HG03565 (cell line): ENCODE data around the gene FAM120B.
A peak's percentile ranks its signal among the peaks of the same experiment; 100 is the strongest.
"Not testable (repeated sequence)": the region's sequence is repeated elsewhere in the genome, so short reads cannot be mapped to it uniquely, and the experiment has no call there.

Experiments used
- ATAC-seq: cut with Tn5 transposase; IDR thresholded peaks from one replicate; pipeline ENCODE4 v1.9.1; 2021; ENCODE audit warnings: mild to moderate bottlenecking, moderate library complexity; ENCODE audit not compliant: unreplicated experiment

Gene FAM120B

DNA sequence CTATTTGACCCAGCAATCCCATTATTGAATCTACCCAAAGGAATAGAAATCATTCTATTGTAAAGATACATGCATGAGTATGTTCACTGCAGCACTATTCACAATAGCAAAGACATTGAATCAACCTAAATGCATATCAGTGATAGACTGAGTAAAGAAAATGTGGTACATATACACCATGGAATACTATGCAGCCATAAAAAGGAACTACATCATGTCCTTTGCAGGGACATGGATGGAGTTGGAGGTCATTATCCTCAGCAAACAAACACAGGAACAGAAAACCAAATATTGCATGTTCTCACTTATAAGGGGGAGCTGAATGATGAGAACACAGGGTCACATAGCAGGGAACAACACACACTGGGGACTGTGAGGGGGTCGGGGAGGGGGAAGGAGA, 48.6 kb downstream of the FAM120B start:
- ATAC-seq = not testable (repeated sequence)

GRCh38 chr6:170355661-170356060, 49.1 kb downstream of the FAM120B start:
- ATAC-seq = no peak

- no peak for ATAC-seq
These were observed 51.3 kb downstream of the FAM120B start for GRCh38 chr6:170357812-170358211.

DNA sequence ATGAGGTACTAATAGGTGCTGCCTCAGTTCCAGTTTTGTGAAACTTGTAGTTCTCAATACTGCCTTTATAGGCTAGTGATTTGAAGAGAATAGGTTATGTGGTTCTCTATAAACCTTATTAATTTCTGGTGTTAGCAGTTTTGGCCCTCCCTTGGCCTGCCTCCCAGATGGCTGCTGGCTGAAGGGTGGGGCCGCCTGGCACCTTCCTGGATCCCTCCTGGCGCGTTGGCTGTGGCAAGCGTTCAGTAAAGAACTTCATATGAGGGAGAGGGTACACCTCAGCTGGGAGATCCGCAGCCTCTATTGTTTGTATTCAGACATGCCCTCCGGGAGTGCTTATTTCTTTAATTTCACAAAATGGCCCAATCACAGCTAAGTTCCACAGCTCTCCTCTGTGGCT, 51.9 kb downstream of the FAM120B start:
- ATAC-seq = no peak

DNA sequence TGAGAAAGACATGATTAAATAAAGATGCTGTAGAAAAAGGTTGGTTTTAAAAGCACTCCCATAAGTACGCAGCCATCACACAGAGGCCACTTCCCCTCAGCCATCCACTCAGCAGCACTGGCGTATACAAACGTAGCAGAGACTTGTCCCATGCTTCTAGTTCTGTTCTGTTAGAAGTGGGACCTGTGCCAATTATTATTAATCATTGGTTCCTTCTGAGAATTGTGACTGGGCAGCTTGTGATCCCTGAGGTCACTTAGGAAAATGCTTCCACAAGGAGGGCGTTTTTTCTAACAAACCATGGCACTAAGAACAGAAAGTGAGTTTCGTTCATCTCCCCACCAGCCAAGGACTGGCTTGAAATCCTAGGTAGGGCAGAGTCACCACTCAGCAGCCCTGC, 53.9 kb downstream of the FAM120B start:
- ATAC-seq = no peak

DNA sequence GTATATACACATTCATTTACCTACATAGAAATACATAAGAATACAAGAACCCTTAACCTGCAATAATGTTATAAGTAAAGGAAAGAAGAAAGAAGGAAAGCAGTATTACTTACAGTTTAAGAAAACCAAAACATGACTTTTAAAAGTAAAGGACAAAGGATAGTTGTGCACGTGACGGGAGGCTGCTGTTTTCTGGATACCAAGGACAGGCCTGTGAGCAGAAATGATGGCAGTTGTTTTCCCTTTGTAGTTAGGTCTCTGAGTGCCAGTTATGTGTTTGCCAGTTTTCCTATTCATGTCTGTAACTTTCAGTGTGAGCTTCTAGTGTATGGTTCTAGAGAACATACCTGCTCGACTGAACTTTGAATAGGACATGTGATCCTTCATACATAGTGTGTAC, 54.8 kb downstream of the FAM120B start:
- no peak for ATAC-seq

DNA sequence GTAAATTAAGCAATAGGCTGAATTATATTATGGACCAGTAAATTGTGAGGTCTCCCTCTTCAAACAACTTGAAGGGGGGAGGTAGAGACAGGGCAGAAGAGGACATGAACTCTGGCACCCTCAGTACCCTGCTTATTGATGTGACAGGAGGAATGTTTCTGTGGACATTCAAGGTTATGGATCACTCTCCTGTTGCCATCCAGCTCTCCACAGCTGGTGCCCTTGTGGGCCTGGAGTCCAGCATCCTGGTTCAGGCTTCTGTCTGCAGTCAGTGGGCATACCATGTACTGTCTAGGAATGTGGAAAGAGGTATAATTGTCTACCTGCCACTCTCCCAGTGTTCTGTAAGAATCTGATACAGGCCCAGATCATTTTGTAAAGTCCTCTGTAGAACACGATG, 55.6 kb downstream of the FAM120B start:
- no peak for ATAC-seq

DNA sequence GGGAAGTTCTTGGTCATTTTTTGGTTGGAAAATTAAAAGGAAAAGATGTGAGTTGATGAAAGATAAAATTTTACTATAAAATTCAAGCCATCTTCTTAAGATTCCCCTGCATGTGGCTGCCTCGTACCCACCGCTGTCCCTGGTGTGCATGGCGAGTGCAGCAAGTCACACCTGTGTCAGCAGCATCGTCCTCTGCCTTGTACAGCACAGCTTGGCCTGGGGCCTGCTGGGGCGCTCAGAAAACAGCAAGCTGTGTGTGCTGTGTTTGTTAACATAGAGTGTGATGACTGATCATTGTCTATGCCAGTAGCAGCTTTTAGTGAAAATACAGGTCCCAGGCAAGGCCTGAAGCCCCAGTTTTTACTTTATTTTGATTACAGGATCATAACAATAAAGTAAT, 56.7 kb downstream of the FAM120B start:
- ATAC-seq = no peak

- ATAC-seq = no peak
These were observed 58.6 kb downstream of the FAM120B start for GRCh38 chr6:170365121-170365520.

GRCh38 chr6:170365593-170365992, 59.0 kb downstream of the FAM120B start:
- ATAC-seq = no peak

GRCh38 chr6:170366248-170366960, 59.8 kb downstream of the FAM120B start:
- no peak for ATAC-seq

- ATAC-seq = no peak
These were observed 60.7 kb downstream of the FAM120B start for GRCh38 chr6:170367241-170367640.

- ATAC-seq = no peak
These were observed 62.0 kb downstream of the FAM120B start for GRCh38 chr6:170368544-170368943.

DNA sequence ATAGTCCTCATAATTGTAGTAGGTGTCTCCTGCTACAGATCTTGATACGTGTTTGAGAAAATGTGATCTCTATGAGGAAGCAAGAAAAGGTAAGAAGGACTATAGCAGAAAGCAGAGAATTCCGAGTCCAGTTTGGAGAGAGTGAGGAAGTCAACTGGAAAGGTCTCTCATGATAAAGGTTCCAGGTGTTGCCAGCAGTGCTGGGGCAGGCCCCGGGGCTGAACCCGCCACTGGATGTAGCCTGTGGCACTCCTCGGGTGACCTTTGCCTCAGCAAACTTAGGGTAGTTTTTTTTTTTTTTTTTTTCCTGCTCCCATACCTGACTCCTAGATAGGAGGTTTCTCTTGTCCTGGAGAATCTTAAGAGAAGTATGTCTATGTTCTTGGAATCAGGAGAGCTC, 62.8 kb downstream of the FAM120B start:
- ATAC-seq = no peak

DNA sequence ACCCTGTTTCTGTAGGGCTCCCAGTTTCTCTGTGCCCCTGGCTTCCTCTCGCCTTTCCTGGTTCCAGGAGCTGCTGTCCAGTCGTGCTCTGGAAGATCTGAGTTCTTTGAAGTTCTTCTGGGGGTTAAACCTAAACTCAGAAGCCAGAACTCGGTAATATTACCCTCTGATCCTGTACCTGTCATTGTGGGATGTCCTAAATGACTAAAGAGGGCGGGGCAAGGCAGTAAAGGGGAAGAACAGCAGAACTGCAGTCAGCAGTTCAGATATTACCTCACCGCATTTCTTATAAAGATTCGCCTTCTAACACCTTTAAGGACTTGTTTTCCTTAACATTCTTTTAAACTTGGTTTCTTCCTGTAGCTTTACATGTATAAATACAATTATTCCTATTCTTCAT, 63.9 kb downstream of the FAM120B start:
- peak; percentile 53 for ATAC-seq

DNA sequence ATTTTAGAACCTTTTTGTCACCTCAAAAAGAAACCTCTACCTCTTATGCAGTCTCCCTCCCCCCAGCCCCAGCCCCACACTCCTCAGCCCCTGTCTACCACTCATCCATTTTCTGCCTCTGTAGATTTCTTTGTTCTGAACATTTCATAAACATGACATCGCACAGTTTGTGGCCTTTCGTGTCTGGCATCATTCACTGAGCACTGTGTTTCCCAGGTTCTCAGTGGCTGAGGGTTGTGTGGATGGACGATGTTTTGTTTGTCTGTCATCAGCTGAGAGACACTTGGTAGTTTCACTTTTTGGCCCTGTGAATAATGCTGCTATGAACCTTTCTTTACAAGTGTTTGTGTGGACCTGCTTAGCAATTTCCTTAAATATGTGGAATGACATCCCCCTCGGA, 64.5 kb downstream of the FAM120B start:
- ATAC-seq = no peak

- no peak for ATAC-seq
These were observed 65.0 kb downstream of the FAM120B start for GRCh38 chr6:170371588-170371987.

GRCh38 chr6:170372380-170373325, 66.1 kb downstream of the FAM120B start:
- no peak for ATAC-seq

- ATAC-seq = no peak
These were observed 68.2 kb downstream of the FAM120B start for GRCh38 chr6:170374571-170375444.

DNA sequence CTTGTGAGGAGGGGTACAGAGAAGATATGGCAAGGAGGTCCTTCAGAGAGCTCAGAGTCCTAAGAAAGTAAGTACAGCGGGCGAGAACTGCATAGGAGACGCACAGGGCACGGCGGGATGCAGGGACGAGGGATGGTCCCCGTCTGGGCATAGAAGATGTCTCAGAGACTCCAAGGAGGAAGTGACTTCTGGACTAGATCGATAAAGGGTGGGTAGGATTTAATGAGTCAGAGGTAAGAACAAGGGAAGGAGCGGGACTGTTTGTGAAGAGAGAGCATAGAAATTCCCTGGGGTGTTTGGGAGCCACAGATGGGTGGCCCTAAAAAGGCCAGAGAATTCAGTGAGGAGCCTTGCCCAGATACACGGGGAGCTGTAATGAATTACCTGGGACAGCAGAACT, 69.1 kb downstream of the FAM120B start:
- ATAC-seq = no peak

DNA sequence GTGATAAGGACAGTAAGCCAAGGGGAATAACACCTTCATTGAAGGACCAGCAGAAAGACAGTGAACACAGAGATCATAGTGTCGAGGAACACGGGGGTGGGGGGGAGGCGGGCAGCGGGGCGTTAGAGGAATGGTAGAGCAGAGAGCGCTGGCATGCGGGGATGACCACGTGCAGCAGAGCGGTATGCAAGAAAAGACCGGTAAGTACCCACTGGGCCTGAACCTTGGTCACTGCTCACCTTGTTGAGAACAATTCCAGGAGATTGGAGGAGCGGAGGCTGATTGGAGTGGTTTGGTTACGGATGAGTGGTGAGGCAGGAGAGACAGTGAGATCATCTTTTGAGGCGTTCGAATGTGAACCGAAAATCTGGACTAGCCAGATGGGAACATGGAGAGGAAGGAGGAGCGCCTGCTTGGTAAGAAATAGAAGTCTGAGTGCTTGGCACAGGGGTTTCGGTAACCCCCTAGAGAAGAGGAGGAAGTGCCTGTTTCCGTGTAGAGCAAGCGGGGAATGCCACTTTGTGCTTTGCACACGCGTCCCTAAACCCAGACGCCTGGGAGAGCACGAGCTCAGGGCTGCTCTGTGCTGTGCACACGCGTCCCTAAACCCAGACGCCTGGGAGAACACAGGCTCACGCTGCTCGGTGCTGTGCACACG, 70.0 kb downstream of the FAM120B start:
- ATAC-seq = no peak
